Trophoblast cell (in vitro differentiated cells and primary cell): ENCODE data around the gene NRG2.

ENCODE experiments used
- DNase-seq, 2 donors: peaks; one replicate each; pipeline ENCODE4 v3.0.0-alpha.2; 2016
- H2AFZ ChIP-seq: 2 replicates; pipeline ENCODE4 v1.6.1; 2013; ENCODE audit warnings: low read length, moderate library complexity, mild to moderate bottlenecking; ENCODE audit not compliant: insufficient read depth, poor library complexity
- H2AK5ac ChIP-seq: 2 replicates; pipeline ENCODE4 v1.6.1; 2013; ENCODE audit warnings: mild to moderate bottlenecking, low read length
- H2BK120ac ChIP-seq: 2 replicates; pipeline ENCODE4 v1.6.1; 2013; ENCODE audit warnings: low read length, mild to moderate bottlenecking, moderate library complexity; ENCODE audit not compliant: insufficient read depth, poor library complexity
- H2BK12ac ChIP-seq: 2 replicates; pipeline ENCODE4 v1.6.1; 2013; ENCODE audit warnings: mild to moderate bottlenecking, low read length, moderate library complexity
- H2BK5ac ChIP-seq: 2 replicates; pipeline ENCODE4 v1.6.1; 2013; ENCODE audit warnings: low read length, low read depth, moderate library complexity, mild to moderate bottlenecking; ENCODE audit not compliant: poor library complexity
- H3K14ac ChIP-seq: 2 replicates; pipeline ENCODE4 v1.6.1; 2013; ENCODE audit warnings: mild to moderate bottlenecking, low read length
- H3K18ac ChIP-seq: 2 replicates; pipeline ENCODE4 v1.6.1; 2013; ENCODE audit warnings: mild to moderate bottlenecking, low read length
- H3K23ac ChIP-seq: 2 replicates; pipeline ENCODE4 v1.6.1; 2013; ENCODE audit warnings: low read length
- H3K27ac ChIP-seq: 2 replicates; pipeline ENCODE4 v1.5.1; 2013; ENCODE audit warnings: low read depth, mild to moderate bottlenecking, inconsistent platforms, low read length, moderate library complexity
- H3K27me3 ChIP-seq: 2 replicates; pipeline ENCODE4 v1.6.1; 2013; ENCODE audit warnings: inconsistent platforms, mild to moderate bottlenecking, low read length, moderate library complexity; ENCODE audit not compliant: insufficient read depth
- H3K36me3 ChIP-seq, 2 experiments: 1 replicate in 1 of 2; 2 replicates in 1 of 2; pipeline ENCODE4 v1.6.1; 2013; ENCODE audit warnings: low read length in 2 of 2, mild to moderate bottlenecking in 2 of 2, moderate library complexity in 1 of 2; ENCODE audit not compliant: insufficient read depth in 2 of 2, control insufficient read depth in 1 of 2
- H3K4ac ChIP-seq: 2 replicates; pipeline ENCODE4 v1.6.1; 2013; ENCODE audit warnings: low read depth, mild to moderate bottlenecking, low read length, moderate library complexity
- H3K4me1 ChIP-seq, 2 experiments: 1 replicate in 1 of 2; 2 replicates in 1 of 2; pipeline ENCODE4 v1.6.1; 2013; ENCODE audit warnings: low read length in 2 of 2, mild to moderate bottlenecking in 2 of 2, moderate library complexity in 1 of 2; ENCODE audit not compliant: insufficient read depth in 2 of 2, control insufficient read depth in 1 of 2
- H3K4me2 ChIP-seq: 2 replicates; pipeline ENCODE4 v1.6.1; 2013; ENCODE audit warnings: inconsistent platforms, mild to moderate bottlenecking, low read length, moderate library complexity
- H3K4me3 ChIP-seq: 2 replicates; pipeline ENCODE4 v1.5.1; 2013; ENCODE audit warnings: mild to moderate bottlenecking, low read depth, low read length, inconsistent platforms
- H3K79me1 ChIP-seq: one replicate; pipeline ENCODE4 v1.6.1; 2013; ENCODE audit warnings: low read length
- H3K79me2 ChIP-seq: 2 replicates; pipeline ENCODE4 v1.6.1; 2013; ENCODE audit warnings: low read length, mild to moderate bottlenecking; ENCODE audit not compliant: control insufficient read depth, insufficient read depth, poor library complexity
- H3K9ac ChIP-seq: 2 replicates; pipeline ENCODE4 v1.6.1; 2013; ENCODE audit warnings: mild to moderate bottlenecking, low read length
- H3K9me3 ChIP-seq: 2 replicates; pipeline ENCODE4 v1.6.1; 2013; ENCODE audit warnings: low read depth, mild to moderate bottlenecking, control low read depth, inconsistent platforms, low read length; ENCODE audit not compliant: insufficient read depth
- H4K12ac ChIP-seq: 2 replicates; pipeline ENCODE4 v1.6.1; 2013; ENCODE audit warnings: low read depth, mild to moderate bottlenecking, low read length, moderate library complexity
- H4K8ac ChIP-seq: 2 replicates; pipeline ENCODE4 v1.6.1; 2013; ENCODE audit warnings: low read depth, mild to moderate bottlenecking, low read length, moderate library complexity
- H4K91ac ChIP-seq: one replicate; pipeline ENCODE4 v1.6.1; 2013; ENCODE audit warnings: low read depth, mild to moderate bottlenecking, low read length, moderate library complexity
- WGBS: extraction: QIAGEN DNeasy Blood & Tissue Kit; methylation state at CpG from one replicate; pipeline ENCODE4 v1.1.7; 2013; ENCODE audit warnings: missing lambda C conversion rate; ENCODE audit not compliant: insufficient read length, insufficient coverage; ENCODE audit errors: extremely low coverage; 5-methylcytosine and 5-hydroxymethylcytosine counted together

NRG2 gene

DNA sequence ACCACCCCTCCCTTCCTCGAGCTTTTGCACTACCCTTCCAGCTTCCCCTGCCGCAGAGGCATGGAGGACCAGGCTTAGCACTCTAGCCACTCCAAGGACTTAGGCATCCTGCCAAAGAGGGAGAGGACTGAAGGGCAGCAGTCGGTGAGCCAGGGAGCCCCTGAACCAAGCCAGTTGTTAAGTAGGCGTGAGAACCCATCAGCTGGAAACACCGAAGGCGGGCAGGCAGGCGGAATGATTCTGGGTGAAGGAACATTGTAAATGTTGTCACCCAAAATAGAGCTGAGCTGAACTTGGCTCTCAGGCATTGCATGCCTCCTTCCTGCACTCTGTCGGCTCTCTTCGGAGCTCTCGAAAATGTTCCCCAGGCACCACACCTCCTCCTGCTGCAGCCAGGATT, 42.8 kb downstream of the NRG2 start:
- no peak overlapping the region for H3K4me2 ChIP-seq
- peaks cover 2% of the 10 kb centered on the region for H3K27me3 ChIP-seq
- H3K79me1 ChIP-seq = no peaks in the 10 kb centered on the region

DNA sequence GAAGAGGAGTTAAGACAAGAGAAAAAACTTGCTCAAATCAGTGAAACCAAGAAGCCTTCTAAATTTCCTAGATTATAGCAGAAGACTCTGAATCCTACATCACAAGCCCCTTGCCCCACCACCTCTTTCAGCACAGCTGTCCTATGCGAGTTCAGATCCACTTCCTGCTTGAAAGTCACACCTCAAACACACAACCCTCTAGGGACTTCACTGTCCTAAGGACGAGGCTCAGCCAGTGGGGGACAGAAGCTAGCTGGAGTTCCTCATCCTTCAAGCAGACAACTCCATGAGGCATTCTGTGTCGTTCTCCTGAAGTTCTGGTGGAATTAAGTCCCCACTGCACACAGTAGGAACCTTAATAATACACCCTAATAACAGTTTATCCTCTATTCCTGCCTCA, 44.3 kb downstream of the NRG2 start:
- no peak overlapping the region for H4K91ac ChIP-seq
- no peak overlapping the region for H3K18ac ChIP-seq
- no peak overlapping the region for H4K12ac ChIP-seq
- H2AFZ ChIP-seq = no peak overlapping the region
- H3K4me3 ChIP-seq = no peak overlapping the region
- no peaks in the 10 kb centered on the region for H3K79me1 ChIP-seq
- H3K4me2 ChIP-seq = no peak overlapping the region
- H3K9ac ChIP-seq = no peak overlapping the region
- H2BK5ac ChIP-seq = no peak overlapping the region
- H3K36me3 ChIP-seq = no peaks in the 10 kb centered on the region
- no peaks in the 10 kb centered on the region for H3K79me2 ChIP-seq
- H2BK12ac ChIP-seq = no peak overlapping the region
- H2AK5ac ChIP-seq = no peak overlapping the region
- H3K9me3 ChIP-seq = no peaks in the 10 kb centered on the region
- no peak overlapping the region for H3K27ac ChIP-seq
- no peak overlapping the region for H3K4ac ChIP-seq
- peaks cover 2% of the 10 kb centered on the region for H3K27me3 ChIP-seq
- DNase-seq = no peak
- no peaks in the 10 kb centered on the region for H3K4me1 ChIP-seq
- H3K23ac ChIP-seq = no peak overlapping the region
- no peak overlapping the region for H4K8ac ChIP-seq
- no peak overlapping the region for H3K14ac ChIP-seq
- WGBS = no CpG with 5 or more reads among the region's 3 CpGs
- no peak overlapping the region for H2BK120ac ChIP-seq

More for the DNA sequence above, 42.8 kb downstream of the NRG2 start:
- H3K18ac ChIP-seq = no peak overlapping the region
- no peak for DNase-seq
- no peak overlapping the region for H4K12ac ChIP-seq
- H3K9me3 ChIP-seq = no peaks in the 10 kb centered on the region
- no peaks in the 10 kb centered on the region for H3K79me2 ChIP-seq
- no peaks in the 10 kb centered on the region for H3K36me3 ChIP-seq
- no peak overlapping the region for H2AFZ ChIP-seq
- no peak overlapping the region for H2BK12ac ChIP-seq
- no peak overlapping the region for H2BK5ac ChIP-seq
- no peak overlapping the region for H3K14ac ChIP-seq
- no peak overlapping the region for H2AK5ac ChIP-seq
- no peak overlapping the region for H3K4me3 ChIP-seq
- H2BK120ac ChIP-seq = no peak overlapping the region
- WGBS = no CpG with 5 or more reads among the region's 10 CpGs
- H3K27ac ChIP-seq = no peak overlapping the region
- H4K91ac ChIP-seq = no peak overlapping the region
- H3K4me1 ChIP-seq = no peaks in the 10 kb centered on the region
- no peak overlapping the region for H4K8ac ChIP-seq
- H3K9ac ChIP-seq = no peak overlapping the region
- no peak overlapping the region for H3K23ac ChIP-seq
- H3K4ac ChIP-seq = no peak overlapping the region

DNA sequence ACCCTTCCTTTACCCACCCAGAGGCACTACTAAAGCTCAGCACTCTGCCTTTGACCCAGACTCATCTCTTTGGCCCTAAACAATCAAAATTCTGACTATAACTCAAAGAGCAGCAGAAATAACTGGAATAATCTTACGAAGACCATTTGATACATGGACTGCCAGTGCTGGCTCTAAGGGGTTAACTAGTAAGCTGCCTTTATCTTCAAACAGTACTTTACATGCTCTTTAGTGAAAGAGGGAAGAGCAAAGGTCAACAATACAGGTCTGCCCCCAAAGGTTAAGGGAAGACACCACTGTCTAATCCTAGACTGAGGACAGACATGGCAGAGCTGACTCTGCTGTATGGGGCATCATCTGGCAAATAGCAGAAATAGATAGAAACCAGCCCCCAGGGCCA, 45.8 kb downstream of the NRG2 start:
- Histone ChIP-seq H2AFZ (no peak overlapping the region), H3K4ac (no peak overlapping the region), H3K4me2 (no peak overlapping the region), H3K18ac (no peak overlapping the region), H3K9me3 (no peaks in the 10 kb centered on the region), H3K27ac (no peak overlapping the region), H4K12ac (no peak overlapping the region), H3K79me2 (no peaks in the 10 kb centered on the region), H4K8ac (no peak overlapping the region), H3K4me1 (no peaks in the 10 kb centered on the region), H3K14ac (no peak overlapping the region), H2BK5ac (no peak overlapping the region), H3K36me3 (no peaks in the 10 kb centered on the region), H2BK120ac (no peak overlapping the region), H3K79me1 (no peaks in the 10 kb centered on the region), H4K91ac (no peak overlapping the region), H3K27me3 (peaks cover 2% of the 10 kb centered on the region), H2AK5ac (no peak overlapping the region), H2BK12ac (no peak overlapping the region), H3K23ac (no peak overlapping the region), H3K9ac (no peak overlapping the region), H3K4me3 (no peak overlapping the region)
- WGBS = no CpG with 5 or more reads among the region's 1 CpG
- no peak for DNase-seq

GRCh38 chr5:139995929-139996328, 47.2 kb downstream of the NRG2 start:
- H3K18ac ChIP-seq = no peak overlapping the region
- H3K27ac ChIP-seq = no peak overlapping the region
- no peak overlapping the region for H3K4me3 ChIP-seq
- H3K4me1 ChIP-seq = no peaks in the 10 kb centered on the region
- no peak overlapping the region for H3K23ac ChIP-seq
- no peak overlapping the region for H2BK120ac ChIP-seq
- H4K91ac ChIP-seq = no peak overlapping the region
- no peaks in the 10 kb centered on the region for H3K79me2 ChIP-seq
- no peaks in the 10 kb centered on the region for H3K36me3 ChIP-seq
- no peak overlapping the region for H3K14ac ChIP-seq
- DNase-seq = no peak
- WGBS = no CpG with 5 or more reads among the region's 1 CpG
- no peak overlapping the region for H3K4ac ChIP-seq
- H3K9me3 ChIP-seq = no peaks in the 10 kb centered on the region
- no peak overlapping the region for H2AFZ ChIP-seq
- no peak overlapping the region for H4K8ac ChIP-seq
- no peak overlapping the region for H2BK5ac ChIP-seq
- no peak overlapping the region for H3K4me2 ChIP-seq
- H2BK12ac ChIP-seq = no peak overlapping the region
- no peak overlapping the region for H4K12ac ChIP-seq
- H3K27me3 ChIP-seq = peaks cover under 1% of the 10 kb centered on the region
- H2AK5ac ChIP-seq = no peak overlapping the region
- H3K9ac ChIP-seq = no peak overlapping the region
- H3K79me1 ChIP-seq = no peaks in the 10 kb centered on the region
